Midbrain (tissue), 1 donor: ENCODE results near the gene FAM83E.
"Not testable (repeated sequence)": the region's sequence is repeated elsewhere in the genome, so short reads cannot be mapped to it uniquely, and the experiment has no call there.

Source experiments
- DNase-seq: peaks from one replicate; lab custom pipeline; 2025; lab: John Stamatoyannopoulos, UW

FAM83E gene

GRCh38 chr19:48614436-48615230, at the start of gene FAM83E:
Gene FAM83E, minus strand, starts transcription at chr19:48615076. Its CDS starts 1,704 bp downstream, at chr19:48613372.
- DNase-seq = no peak

GRCh38 chr19:48664476-48664875, 49.6 kb upstream of the FAM83E start:
- DNase-seq = no peak

GRCh38 chr19:48663667-48664066, 48.8 kb upstream of the FAM83E start:
- no peak for DNase-seq

GRCh38 chr19:48661711-48662090, 46.8 kb upstream of the FAM83E start:
- DNase-seq = no peak

GRCh38 chr19:48660852-48661710, 46.2 kb upstream of the FAM83E start:
- DNase-seq = peak; percentile 83

- peak; percentile 20 for DNase-seq
Observed at GRCh38 chr19:48659768-48660167, 44.9 kb upstream of the FAM83E start.

GRCh38 chr19:48658483-48658882, 43.6 kb upstream of the FAM83E start:
- no peak for DNase-seq

GRCh38 chr19:48657828-48658227, 43.0 kb upstream of the FAM83E start:
- not testable (repeated sequence) for DNase-seq

GRCh38 chr19:48656840-48657474, 42.1 kb upstream of the FAM83E start:
- DNase-seq = no peak

- DNase-seq = no peak
Observed at GRCh38 chr19:48654299-48655059, 39.6 kb upstream of the FAM83E start.

GRCh38 chr19:48651683-48652048, 36.8 kb upstream of the FAM83E start:
- no peak for DNase-seq

GRCh38 chr19:48650974-48651682, 36.3 kb upstream of the FAM83E start:
- DNase-seq = no peak

GRCh38 chr19:48648134-48648533, 33.3 kb upstream of the FAM83E start:
- DNase-seq = no peak

GRCh38 chr19:48646722-48647216, 31.9 kb upstream of the FAM83E start:
- DNase-seq = no peak

- peak; percentile 81 for DNase-seq
Observed at GRCh38 chr19:48646001-48646721, 31.3 kb upstream of the FAM83E start, which contains the start of gene CA11. Gene CA11, minus strand, starts transcription at chr19:48646187. Its CDS starts 555 bp downstream, at chr19:48645632.

- no peak for DNase-seq
Observed at GRCh38 chr19:48645620-48646000, 30.7 kb upstream of the FAM83E start.

GRCh38 chr19:48644839-48645619, 30.2 kb upstream of the FAM83E start:
- DNase-seq = peak; percentile 82

GRCh38 chr19:48644355-48644754, 29.5 kb upstream of the FAM83E start:
- DNase-seq = no peak

GRCh38 chr19:48642862-48643261, 28.0 kb upstream of the FAM83E start:
- DNase-seq = no peak
